ENCODE results near the gene CXCR4. TPM values are rescaled to one million over a fixed set of nuclear protein-coding genes. Genes with fewer than 3 reads are reported as not detected.

CXCR4 gene
- total and polyA plus RNA-seq, 2 experiments from 2014 or later = 0.16 TPM; not detected in 1

GRCh38 chr2:136115183-136115761, 2.7 kb downstream of the CXCR4 start:
- H3K4me1 ChIP-seq (ENCODE audit: insufficient read depth) = no peaks in the 10 kb centered on the region
- WGBS, 2 experiments (ENCODE audit: low coverage in 1 of 2, low lambda C conversion rate in 2 of 2, missing lambda C conversion rate in 2 of 2) = 78 to 79% methylated on average over 12 of the region's 12 CpGs
- no peaks in the 10 kb centered on the region for H3K79me2 ChIP-seq (ENCODE audit: insufficient read depth)
- no peaks in the 10 kb centered on the region for H3K9me3 ChIP-seq (ENCODE audit: low read depth)
- no peaks in the 10 kb centered on the region for H3K9me2 ChIP-seq (ENCODE audit: insufficient read depth)
- no peak overlapping the region for H3K27ac ChIP-seq
- no peak overlapping the region for H3K4me2 ChIP-seq (ENCODE audit: unreplicated experiment)
- H3K4me3 ChIP-seq = no peak overlapping the region
- no peak overlapping the region for H2AFZ ChIP-seq
- no peaks in the 10 kb centered on the region for H4K20me1 ChIP-seq (ENCODE audit: insufficient read depth)
- H3K27me3 ChIP-seq (replicated peaks; ENCODE audit: insufficient read depth) = peaks cover 64% of the 10 kb centered on the region
- H3K36me3 ChIP-seq (ENCODE audit: low read depth) = no peaks in the 10 kb centered on the region
- TF ChIP-seq EZH2 (IDR thresholded peaks at IDR 0.05; ENCODE audit: insufficient read depth, poor library complexity, severe bottlenecking) (no peak), EZH2phosphoT487 (IDR thresholded peaks at IDR 0.05; ENCODE audit: insufficient read depth, low read depth) (no peak)
- H3K9ac ChIP-seq = no peak overlapping the region
- no peaks in the 10 kb centered on the region for H3F3A ChIP-seq (ENCODE audit: insufficient read depth)
- in situ Hi-C loops (cut with MboI) = no loop called here
- no peak for DNase-seq

DNA sequence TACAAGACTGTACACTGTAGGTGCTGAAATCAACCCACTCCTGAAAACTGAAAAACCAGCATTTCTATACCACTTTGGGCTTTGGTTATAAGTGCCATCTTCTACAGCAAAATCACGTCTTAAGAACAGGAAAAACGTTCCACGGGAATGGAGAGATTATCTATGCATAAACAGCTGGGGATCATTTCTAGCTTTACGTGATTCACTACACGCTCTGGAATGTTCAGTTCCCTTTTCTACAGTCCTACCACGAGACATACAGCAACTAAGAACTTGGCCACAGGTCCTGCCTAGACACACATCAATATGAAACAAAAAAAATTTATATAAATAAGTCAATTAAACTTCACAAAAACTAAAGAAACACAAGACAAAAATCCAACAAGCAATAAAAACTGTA, 3.6 kb downstream of the CXCR4 start:
- in situ Hi-C loops (cut with MboI) = no loop called here
- peaks cover 63% of the 10 kb centered on the region for H3K27me3 ChIP-seq (replicated peaks; ENCODE audit: insufficient read depth)

DNA sequence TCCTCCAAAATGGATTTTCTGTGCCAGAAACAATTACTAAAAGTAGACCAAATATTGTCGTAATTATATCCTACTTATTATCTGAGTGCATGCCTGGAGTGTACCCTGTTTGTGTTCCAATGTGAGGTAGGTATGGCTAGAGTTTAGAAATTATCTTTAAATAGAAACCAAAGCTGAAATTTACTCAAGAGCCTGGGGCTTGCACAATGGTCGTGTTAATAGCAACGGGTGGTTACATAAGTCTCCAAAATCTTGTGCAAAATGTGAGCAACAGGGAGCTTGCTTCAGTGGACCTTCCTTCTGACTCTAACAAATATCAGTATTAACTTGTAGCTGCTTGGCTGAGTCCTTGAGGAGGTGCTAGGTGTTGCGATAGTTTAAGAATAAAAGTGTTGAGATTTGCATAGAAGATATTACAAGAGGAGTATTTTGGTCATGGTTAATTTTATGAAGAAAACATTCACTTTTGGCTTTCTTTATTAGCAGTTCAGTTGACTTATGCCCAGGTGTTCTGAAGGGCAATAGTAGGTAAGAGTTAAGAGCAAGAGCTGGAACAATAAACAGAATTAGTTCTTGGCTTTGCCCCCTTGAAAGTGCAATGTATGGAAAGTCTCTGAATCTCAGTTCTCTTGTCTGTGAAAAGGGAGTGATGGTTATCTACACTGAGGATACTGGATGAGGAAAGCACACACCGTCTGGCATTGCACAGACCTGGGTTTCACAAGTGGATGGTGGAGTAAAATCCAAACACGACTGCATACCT, 4.6 kb downstream of the CXCR4 start:
- Histone ChIP-seq H3K79me2 (ENCODE audit: insufficient read depth) (no peaks in the 10 kb centered on the region), H3K9ac (no peak overlapping the region), H3K9me2 (ENCODE audit: insufficient read depth) (no peaks in the 10 kb centered on the region), H3K4me1 (ENCODE audit: insufficient read depth) (no peaks in the 10 kb centered on the region), H3K27ac (no peak overlapping the region), H2AFZ (no peak overlapping the region), H3K4me3 (no peak overlapping the region), H3F3A (ENCODE audit: insufficient read depth) (no peaks in the 10 kb centered on the region), H3K27me3 (replicated peaks; ENCODE audit: insufficient read depth) (peaks cover 62% of the 10 kb centered on the region), H3K4me2 (ENCODE audit: unreplicated experiment) (no peak overlapping the region), H3K36me3 (ENCODE audit: low read depth) (no peaks in the 10 kb centered on the region), H3K9me3 (ENCODE audit: low read depth) (no peaks in the 10 kb centered on the region), H4K20me1 (ENCODE audit: insufficient read depth) (no peaks in the 10 kb centered on the region)
- no peak for DNase-seq
- in situ Hi-C loops (cut with MboI) = no loop called here
- 42 to 48% methylated on average over 6 of the region's 6 CpGs for WGBS, 2 experiments (ENCODE audit: low coverage in 1 of 2, low lambda C conversion rate in 2 of 2, missing lambda C conversion rate in 2 of 2)
- no peak for TF ChIP-seq EZH2phosphoT487 (IDR thresholded peaks at IDR 0.05; ENCODE audit: insufficient read depth, low read depth)
- no peak for TF ChIP-seq EZH2 (IDR thresholded peaks at IDR 0.05; ENCODE audit: insufficient read depth, poor library complexity, severe bottlenecking)

More for the DNA sequence above, 3.6 kb downstream of the CXCR4 start:
- Histone ChIP-seq H3K79me2 (ENCODE audit: insufficient read depth) (no peaks in the 10 kb centered on the region), H3K4me1 (ENCODE audit: insufficient read depth) (no peaks in the 10 kb centered on the region), H3K36me3 (ENCODE audit: low read depth) (no peaks in the 10 kb centered on the region), H3K4me3 (no peak overlapping the region), H3K27ac (no peak overlapping the region), H2AFZ (no peak overlapping the region), H3K9ac (no peak overlapping the region), H3K4me2 (ENCODE audit: unreplicated experiment) (no peak overlapping the region), H3K9me2 (ENCODE audit: insufficient read depth) (no peaks in the 10 kb centered on the region), H4K20me1 (ENCODE audit: insufficient read depth) (no peaks in the 10 kb centered on the region), H3K9me3 (ENCODE audit: low read depth) (no peaks in the 10 kb centered on the region), H3F3A (ENCODE audit: insufficient read depth) (no peaks in the 10 kb centered on the region)
- DNase-seq = no peak
- WGBS, 2 experiments (ENCODE audit: low coverage in 1 of 2, low lambda C conversion rate in 2 of 2, missing lambda C conversion rate in 2 of 2) = 36 to 43% methylated on average over 6 of the region's 6 CpGs
- TF ChIP-seq EZH2 (IDR thresholded peaks at IDR 0.05; ENCODE audit: insufficient read depth, poor library complexity, severe bottlenecking) (no peak), EZH2phosphoT487 (IDR thresholded peaks at IDR 0.05; ENCODE audit: insufficient read depth, low read depth) (no peak)

DNA sequence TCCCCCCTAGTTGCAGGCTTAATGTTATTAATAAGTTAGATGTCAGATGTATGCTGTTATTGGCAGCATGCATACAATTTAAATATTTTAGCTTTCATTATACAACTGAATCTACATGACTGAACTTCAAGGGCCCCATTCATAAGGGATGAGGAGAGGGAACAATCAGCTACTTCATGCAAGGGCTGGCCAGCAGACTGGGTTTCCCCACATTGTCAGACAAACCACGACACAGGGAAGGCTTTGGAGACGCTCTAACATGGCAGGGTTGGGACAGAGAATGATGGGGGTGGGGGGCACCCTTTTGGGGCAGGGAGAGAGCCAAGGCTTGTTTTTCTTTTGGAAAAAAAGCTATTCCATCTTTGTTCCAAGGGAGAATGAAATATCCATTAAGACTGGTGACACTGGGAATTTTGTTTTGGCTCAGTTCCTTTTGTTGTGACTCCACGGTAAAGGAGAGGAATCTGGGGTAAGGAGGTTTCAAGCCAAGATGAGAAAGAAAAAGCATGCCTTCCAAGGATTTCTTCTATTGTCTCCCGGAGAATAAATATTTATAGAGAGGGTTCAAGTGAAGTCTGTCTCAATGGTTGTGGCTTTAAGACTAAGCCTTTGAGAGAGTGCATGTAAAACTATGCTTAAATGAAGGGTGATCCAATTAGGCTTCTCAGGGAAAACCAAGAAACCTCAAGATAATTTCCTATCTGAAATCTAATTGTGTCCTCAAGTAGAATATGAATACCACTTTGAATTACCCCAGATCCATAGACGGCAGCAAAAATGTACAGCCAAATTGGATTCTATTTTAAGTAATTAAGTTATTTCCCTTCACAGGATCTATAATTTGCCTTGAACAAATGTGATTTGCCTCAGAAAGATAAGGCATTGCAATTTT, 5.4 kb downstream of the CXCR4 start:
- in situ Hi-C loops (cut with MboI) = no loop called here
- H3K4me3 ChIP-seq = no peak overlapping the region
- no peaks in the 10 kb centered on the region for H3K9me2 ChIP-seq (ENCODE audit: insufficient read depth)
- DNase-seq = no peak
- no peaks in the 10 kb centered on the region for H3K79me2 ChIP-seq (ENCODE audit: insufficient read depth)
- no peak overlapping the region for H3K4me2 ChIP-seq (ENCODE audit: unreplicated experiment)
- no peaks in the 10 kb centered on the region for H3F3A ChIP-seq (ENCODE audit: insufficient read depth)
- H3K27ac ChIP-seq = no peak overlapping the region
- 44 to 47% methylated on average over 5 of the region's 5 CpGs for WGBS, 2 experiments (ENCODE audit: low coverage in 1 of 2, low lambda C conversion rate in 2 of 2, missing lambda C conversion rate in 2 of 2)
- H2AFZ ChIP-seq = no peak overlapping the region
- H3K9me3 ChIP-seq (ENCODE audit: low read depth) = no peaks in the 10 kb centered on the region
- peaks cover 61% of the 10 kb centered on the region for H3K27me3 ChIP-seq (replicated peaks; ENCODE audit: insufficient read depth)
- H4K20me1 ChIP-seq (ENCODE audit: insufficient read depth) = no peaks in the 10 kb centered on the region
- no peaks in the 10 kb centered on the region for H3K4me1 ChIP-seq (ENCODE audit: insufficient read depth)
- H3K9ac ChIP-seq = no peak overlapping the region
- TF ChIP-seq EZH2 (IDR thresholded peaks at IDR 0.05; ENCODE audit: insufficient read depth, poor library complexity, severe bottlenecking) (no peak), EZH2phosphoT487 (IDR thresholded peaks at IDR 0.05; ENCODE audit: insufficient read depth, low read depth) (no peak)
- H3K36me3 ChIP-seq (ENCODE audit: low read depth) = no peaks in the 10 kb centered on the region
